GM21423 (cell line): ENCODE data around the gene TCP11L1.
A peak's percentile ranks its signal among the peaks of the same experiment; 100 is the strongest.
"Not testable (repeated sequence)": the region's sequence is repeated elsewhere in the genome, so short reads cannot be mapped to it uniquely, and the experiment has no call there.

Experiments
- ATAC-seq: cut with Tn5 transposase; IDR thresholded peaks from one replicate; pipeline ENCODE4 v1.9.1; 2021; ENCODE audit warnings: mild to moderate bottlenecking, moderate library complexity; ENCODE audit not compliant: unreplicated experiment

Gene TCP11L1

GRCh38 chr11:33064033-33064825 is 24.9 kb downstream of the TCP11L1 start:
- ATAC-seq, result no peak

GRCh38 chr11:33064866-33065265 is 25.5 kb downstream of the TCP11L1 start:
- ATAC-seq, result no peak

GRCh38 chr11:33065445-33066178 is 26.2 kb downstream of the TCP11L1 start:
- ATAC-seq, result peak; percentile 55

GRCh38 chr11:33067294-33067693 is 27.9 kb downstream of the TCP11L1 start:
- ATAC-seq, result no peak

- ATAC-seq, result no peak
These were observed 29.4 kb downstream of the TCP11L1 start for GRCh38 chr11:33068611-33069340.

GRCh38 chr11:33072465-33072864 is 33.1 kb downstream of the TCP11L1 start:
- ATAC-seq, result no peak

GRCh38 chr11:33083918-33084317 is 44.5 kb downstream of the TCP11L1 start:
- ATAC-seq, result no peak

- no peak for ATAC-seq
These were observed 46.6 kb downstream of the TCP11L1 start for GRCh38 chr11:33086017-33086416.

- ATAC-seq, result no peak
These were observed 50.4 kb downstream of the TCP11L1 start for GRCh38 chr11:33089776-33090175.

- ATAC-seq, result no peak
These were observed 54.8 kb downstream of the TCP11L1 start for GRCh38 chr11:33094157-33094556.

- ATAC-seq, result no peak
These were observed 64.5 kb downstream of the TCP11L1 start for GRCh38 chr11:33103836-33104235.

- no peak for ATAC-seq
These were observed 70.0 kb downstream of the TCP11L1 start for GRCh38 chr11:33109294-33109895.

- ATAC-seq, result no peak
These were observed 70.7 kb downstream of the TCP11L1 start for GRCh38 chr11:33110083-33110482.

GRCh38 chr11:33116535-33116934 is 77.2 kb downstream of the TCP11L1 start:
- ATAC-seq, result no peak

GRCh38 chr11:33122696-33123095 is 83.3 kb downstream of the TCP11L1 start:
- ATAC-seq, result not testable (repeated sequence)
